CD4-positive, alpha-beta T cell treated with Interleukin-2 at 100 ng/mL for 4 hours (primary cell): ENCODE results near the gene CDC16.
"Not testable (repeated sequence)": the region's sequence is repeated elsewhere in the genome, so short reads cannot be mapped to it uniquely, and the experiment has no call there.

Experiments used
- DNase-seq: peaks from one replicate; pipeline ENCODE4 v3.0.0-alpha.2; 2020; ENCODE audit warnings: low spot score

Gene CDC16

GRCh38 chr13:114264313-114264712 is 29.6 kb downstream of the CDC16 start:
- not testable (repeated sequence) for DNase-seq

DNA sequence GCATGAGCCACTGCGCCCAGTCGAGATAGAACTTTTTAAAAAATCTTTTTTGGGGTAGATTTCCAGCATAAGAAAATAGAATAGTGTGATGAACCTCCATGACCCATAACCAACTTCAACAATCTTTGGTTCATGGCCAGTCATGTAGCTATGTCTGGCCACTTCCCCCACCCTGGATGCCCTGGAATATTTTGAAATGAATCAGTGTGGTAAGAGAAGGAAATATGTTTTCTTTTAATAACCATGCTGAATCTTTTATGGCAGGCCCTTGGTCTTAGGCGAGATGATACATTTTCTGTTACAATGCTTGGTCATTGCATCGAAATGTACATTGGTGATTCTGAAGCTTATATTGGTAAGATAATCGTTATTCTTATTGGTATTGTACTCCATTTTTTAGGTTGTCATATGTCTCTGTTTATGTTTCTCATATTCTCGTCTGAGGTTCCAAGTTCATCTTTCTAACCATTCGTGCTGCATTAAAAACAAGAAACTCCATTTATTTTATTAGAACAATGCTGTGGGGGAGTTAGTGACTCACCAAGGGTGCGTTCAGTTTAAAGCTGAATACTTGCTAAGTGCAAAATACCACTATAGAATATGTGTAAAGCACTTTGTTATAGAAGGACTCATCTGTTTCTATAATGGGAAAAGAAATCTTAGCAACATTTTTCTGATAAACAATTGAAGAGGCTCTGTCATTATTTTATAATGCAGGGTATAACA is 30.4 kb downstream of the CDC16 start:
- no peak for DNase-seq

DNA sequence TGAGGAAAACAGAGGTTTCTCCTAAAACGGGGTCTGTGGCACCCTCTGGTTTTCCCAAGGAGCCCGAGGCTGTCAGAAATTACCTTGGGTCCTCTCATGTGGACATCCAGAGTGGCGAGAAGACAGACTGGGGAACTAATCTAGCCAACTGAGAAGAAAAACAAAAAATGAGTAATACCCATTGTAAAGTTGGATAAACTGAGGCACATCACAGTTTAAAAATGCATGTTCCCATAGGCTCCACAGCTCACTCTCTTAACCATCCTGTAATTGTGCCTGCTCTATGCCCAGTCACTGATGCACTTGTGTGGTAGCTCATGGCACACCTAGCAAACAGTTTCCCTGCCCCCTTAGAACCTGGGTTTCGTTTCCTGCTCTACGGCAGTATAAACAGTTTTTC is 31.5 kb downstream of the CDC16 start:
- DNase-seq: no peak

- peak; percentile 38 for DNase-seq
Measured at GRCh38 chr13:114268344-114269280, 33.9 kb downstream of the CDC16 start.

DNA sequence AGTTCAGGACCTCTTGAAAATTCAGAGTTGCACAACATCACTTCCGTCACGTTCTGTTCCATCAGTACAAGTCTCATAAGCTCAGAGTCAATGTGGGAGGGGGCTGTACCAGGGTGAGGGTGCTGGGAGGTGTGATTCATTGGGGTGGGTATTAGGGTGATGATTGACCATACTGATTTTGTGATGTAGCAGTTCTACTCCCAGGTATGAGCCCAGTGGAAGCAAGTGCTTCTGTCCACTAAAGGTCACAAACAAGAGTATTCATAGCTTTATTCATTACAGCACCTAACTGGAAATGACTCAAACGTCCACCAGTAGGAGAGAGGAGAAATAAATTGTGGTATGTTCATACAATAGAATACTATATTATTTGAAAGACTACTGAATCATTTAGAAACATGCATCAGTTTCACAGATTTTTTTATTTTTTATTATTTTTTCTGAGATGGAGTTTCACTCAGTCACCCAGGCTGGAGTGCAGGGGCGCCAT is 34.6 kb downstream of the CDC16 start:
- DNase-seq: no peak

DNA sequence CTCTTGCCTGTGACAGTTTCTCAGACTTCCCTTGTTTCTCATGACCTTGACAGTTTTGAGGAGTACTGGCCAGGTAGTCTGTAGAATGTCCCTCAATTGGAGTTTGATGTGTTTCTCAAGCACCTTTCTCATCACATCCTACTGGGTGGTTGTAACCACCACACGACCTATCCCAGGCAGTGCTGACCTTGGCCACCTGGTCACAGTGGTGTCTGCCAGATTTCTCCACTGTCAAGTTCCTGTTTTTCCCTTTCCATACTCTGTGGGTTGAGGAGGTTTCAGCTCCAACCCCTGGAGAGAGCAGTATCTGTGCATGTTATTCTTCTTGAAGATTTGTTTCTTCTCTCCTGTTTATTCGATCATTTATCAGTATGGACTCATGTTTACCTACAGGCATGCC is 38.3 kb downstream of the CDC16 start:
- DNase-seq: no peak

DNA sequence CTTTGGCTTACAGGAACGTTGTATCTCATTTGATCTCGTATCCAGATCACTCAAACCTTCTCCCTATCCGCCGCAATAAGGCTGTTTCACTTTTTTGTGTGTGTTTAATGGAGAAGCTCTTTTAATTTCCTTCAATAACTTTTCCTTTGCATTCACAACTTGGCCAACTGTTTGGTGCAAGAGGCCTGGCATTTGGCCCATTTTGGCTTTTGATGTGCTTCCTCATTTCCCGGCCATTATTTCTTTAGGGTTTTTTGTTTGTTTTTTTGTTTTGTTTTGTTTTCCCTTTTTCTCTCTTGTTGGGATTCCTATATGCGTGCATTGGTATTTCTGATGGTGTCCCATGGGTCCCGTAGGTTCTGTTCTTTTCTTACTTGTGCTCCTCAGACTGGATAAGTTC is 40.6 kb downstream of the CDC16 start:
- DNase-seq: no peak

- no peak for DNase-seq
Measured at GRCh38 chr13:114279146-114279545, 44.4 kb downstream of the CDC16 start.

GRCh38 chr13:114279758-114280355 is 45.2 kb downstream of the CDC16 start:
- no peak for DNase-seq

- DNase-seq: peak; percentile 84
Measured at GRCh38 chr13:114281351-114282040, 46.8 kb downstream of the CDC16 start, which contains the start of gene UPF3A. Gene UPF3A, plus strand, starts transcription at chr13:114281601. Its CDS starts 39 bp downstream, at chr13:114281640.

DNA sequence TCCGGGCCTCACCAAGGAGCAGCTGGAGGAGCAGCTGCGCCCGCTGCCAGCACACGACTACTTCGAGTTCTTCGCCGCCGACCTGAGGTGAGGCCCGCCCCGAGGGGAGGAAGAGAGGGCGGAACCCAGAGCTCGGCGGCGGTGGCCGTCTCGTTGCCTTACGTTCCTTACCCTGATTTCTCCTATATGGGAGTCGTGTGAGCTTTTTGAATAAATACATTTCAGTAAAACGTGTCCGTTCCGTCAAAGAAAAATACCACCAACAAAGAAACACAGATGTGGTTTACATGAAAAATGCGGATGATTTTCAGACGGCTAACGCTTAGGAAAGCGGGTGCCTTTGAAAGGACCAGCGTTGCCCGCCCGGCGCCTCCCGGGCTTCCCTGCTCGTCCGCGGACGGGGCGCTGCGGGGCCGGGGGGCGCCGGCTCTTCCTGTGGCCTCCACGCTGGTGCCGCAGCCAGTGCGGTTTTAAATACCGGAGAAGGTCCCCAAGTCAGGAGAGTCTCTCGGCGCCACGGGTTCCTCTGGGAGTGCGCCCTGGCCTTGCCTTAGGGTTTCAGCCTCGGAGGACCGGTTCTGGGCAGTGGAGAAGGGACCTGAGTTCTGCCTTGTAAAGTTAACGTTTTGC is 47.5 kb downstream of the CDC16 start:
- DNase-seq: peak; percentile 67

- DNase-seq: no peak
Measured at GRCh38 chr13:114283576-114283975, 48.9 kb downstream of the CDC16 start.

GRCh38 chr13:114284680-114285079 is 50.0 kb downstream of the CDC16 start:
- DNase-seq: no peak

DNA sequence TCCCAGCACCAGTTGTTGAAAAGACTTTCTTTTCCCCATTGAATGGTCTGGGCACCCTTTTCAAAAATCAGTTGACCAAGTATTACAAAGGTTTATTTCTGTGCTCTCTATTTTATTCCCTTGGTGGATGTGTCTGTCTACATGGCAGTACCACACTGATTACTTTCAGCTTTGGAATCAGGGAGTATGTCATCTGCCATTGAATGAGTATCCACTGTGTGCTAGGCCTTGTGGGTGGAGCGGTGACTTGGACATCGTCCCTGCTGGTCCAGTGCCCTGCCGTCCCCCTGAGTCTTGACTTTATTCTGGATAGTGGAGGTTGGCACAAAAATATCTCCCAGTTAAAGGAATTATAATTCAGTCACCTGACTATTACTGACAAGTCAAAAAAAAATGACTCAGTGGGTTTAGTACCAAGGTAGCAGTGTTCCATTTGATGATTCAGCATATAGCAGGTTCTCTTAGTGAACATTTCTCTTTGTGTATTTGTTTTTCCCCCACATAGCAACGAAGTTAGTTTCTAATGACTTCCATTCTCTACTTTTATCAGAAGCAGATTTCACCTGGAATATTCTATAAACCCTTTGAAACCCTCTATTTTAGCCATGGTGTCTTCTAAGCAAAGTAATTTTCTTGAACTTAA is 50.6 kb downstream of the CDC16 start:
- DNase-seq: no peak

GRCh38 chr13:114286808-114287207 is 52.1 kb downstream of the CDC16 start:
- DNase-seq: no peak

DNA sequence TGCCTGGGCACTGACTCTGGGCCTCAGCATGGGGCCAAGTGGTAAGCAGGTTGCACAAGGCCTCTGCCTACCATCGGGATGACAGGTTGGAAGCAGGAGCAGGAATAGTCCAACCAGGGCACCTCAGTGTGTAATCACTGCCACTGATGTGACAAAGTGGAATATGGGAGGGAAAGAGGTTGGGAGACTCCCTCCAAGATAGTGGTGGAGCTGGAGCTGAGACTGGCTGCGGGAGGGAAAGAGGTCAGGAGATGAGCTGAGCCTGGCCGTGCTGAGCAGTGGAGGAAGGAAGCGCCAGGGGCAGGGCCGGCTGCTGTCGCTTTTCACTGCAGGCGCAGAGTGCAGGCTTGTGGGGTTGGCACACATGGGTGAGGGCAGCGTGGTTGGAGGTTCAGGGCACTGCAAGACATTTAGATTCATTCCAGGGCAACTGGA is 53.5 kb downstream of the CDC16 start:
- DNase-seq: no peak

DNA sequence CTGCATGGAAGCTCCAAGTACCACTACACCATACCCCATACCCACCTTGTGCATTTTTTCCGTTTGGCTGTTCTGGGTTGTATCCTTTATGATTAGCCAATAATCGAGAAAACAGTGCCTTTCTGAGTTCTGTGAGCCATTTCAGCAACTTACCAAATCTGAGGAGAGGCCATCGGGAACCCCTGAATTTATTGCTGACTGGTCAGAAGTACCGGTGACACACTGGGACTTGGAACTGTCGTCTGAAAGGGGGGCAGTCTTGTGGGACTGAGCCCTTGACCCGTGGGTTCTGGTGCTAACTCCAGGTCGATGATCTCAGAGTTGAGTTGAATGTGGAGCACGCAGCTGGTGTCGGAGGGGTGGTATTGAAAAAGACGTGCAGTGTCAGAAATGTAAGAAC is 61.8 kb downstream of the CDC16 start:
- DNase-seq: no peak

GRCh38 chr13:114296902-114297301 is 62.2 kb downstream of the CDC16 start:
- no peak for DNase-seq

GRCh38 chr13:114298866-114299265 is 64.2 kb downstream of the CDC16 start:
- DNase-seq: no peak

DNA sequence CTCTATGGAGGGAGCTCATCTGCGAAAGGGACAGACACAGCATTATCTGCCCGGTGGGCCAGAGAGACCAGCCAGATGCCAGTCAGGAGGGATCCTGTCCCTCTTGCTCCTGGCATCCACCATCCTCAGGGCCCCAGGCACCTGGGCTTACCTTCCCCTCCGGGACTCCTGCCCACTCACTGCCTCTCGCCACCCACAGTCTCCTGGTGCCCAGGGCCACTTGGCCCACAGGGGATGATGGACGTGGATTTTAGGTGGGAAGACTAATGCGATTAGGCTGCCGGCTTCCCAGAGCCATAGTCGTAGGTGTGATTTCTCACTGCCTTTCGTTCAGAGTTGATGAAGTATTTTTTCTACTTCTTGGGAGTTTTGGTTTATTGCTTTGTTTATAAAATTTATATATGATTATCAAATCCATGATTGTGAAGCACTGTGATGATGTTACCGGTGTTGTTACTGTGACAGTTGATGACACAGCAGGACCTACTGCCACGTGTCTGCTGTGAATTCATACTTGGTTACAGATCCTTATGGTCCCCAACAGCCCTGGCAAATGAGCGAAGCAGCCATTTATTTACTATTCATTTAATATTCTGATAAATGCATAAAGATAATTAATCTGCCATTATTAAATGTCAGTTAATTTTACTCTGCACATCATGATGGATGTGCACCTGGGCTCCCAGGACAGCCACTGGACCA is 65.1 kb downstream of the CDC16 start:
- DNase-seq: no peak
